Measurements from ENCODE around the gene SH2D6. TPM values are rescaled to one million over a fixed set of nuclear protein-coding genes. Genes with fewer than 3 reads are reported as not detected.

SH2D6 gene
- total and polyA plus RNA-seq, 2 of the 8 experiments (the other 6 are each of a cell fraction or from before 2014, with no cell fraction given), result 0.42 TPM; not detected in 1

DNA sequence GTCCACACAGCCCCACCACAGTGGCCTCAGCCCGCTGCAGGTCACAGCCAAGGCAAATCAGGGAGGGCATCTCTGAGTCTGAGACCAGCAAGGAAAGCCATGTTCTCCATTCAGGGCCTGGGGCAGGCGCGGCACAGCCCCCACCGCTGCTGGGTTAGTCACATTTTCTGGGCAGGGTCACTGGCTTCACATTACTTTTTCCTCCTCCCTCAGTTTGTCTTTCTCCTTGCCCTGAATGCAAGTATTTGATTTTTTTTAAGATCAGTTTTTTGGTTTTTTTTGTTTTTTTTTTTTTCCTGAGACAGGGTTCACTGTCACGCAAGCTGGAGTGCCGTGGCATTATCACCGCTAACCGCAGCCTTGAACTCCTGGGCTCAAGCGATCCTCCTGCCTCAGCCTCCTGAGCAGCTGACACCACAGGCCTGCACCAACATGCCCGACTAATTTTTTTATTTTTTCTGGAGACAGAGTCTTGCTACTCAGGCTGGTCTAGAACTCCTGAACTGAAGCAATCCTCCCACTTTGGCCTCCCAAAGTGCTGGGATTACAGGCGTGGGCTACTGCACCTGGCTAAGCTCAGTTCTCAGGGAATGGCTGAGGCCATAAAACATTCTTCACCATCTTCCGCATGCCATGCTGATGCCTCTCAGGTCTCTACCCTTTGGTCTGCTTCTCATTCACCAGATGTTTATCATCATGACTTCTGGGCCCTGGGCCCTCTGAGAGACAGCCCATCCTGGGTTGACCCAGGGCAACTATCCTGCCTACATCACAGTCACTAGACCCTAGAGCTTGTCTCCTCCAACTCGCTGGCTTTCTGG is 7.7 kb upstream of the SH2D6 start:
- Histone ChIP-seq H2BK15ac (ENCODE audit: low read length) (peak overlapping the region; percentile 81; the same call in 1 of the 2 replicates), H2AK5ac (ENCODE audit: low read depth, low read length) (peak overlapping the region; percentile 82; the same call in 1 of the 2 replicates), H3K9ac (replicated peaks in 1 of 4; ENCODE audit: extremely low read depth in 1 of 4, low read depth in 3 of 4, low read length in 3 of 4) (no peak overlapping the region; a peak in 2 of 7 replicates), H3K36me3 (ENCODE audit: control insufficient read depth in 2 of 4, insufficient read depth in 4 of 4, low read length in 3 of 4) (no peaks in the 10 kb centered on the region), H4K8ac (ENCODE audit: extremely low read depth, insufficient read depth, low read length) (peak overlapping the region; percentile 29; the same call in 1 of the 2 replicates), H3K4me2 (ENCODE audit: insufficient read depth in 1 of 2, low read depth in 2 of 2, low read length in 2 of 2) (peak overlapping the region; percentile 50 to 81; a peak in 2 of 4 replicates), H3K23me2 (ENCODE audit: low read depth, low read length) (peaks cover 8% of the 10 kb centered on the region; the same call in 1 of the 2 replicates), H2BK120ac (replicated peaks; ENCODE audit: low read depth, low read length) (peak overlapping the region; percentile 10), H3K4me1 (replicated peaks in 1 of 4; ENCODE audit: control insufficient read depth in 3 of 4, insufficient read depth in 4 of 4, low read length in 3 of 4) (peaks cover 5 to 19% (median 14%) of the 10 kb centered on the region in 4 experiments), H3K14ac (ENCODE audit: insufficient read length) (no peak overlapping the region), H3K23ac (ENCODE audit: insufficient read length) (no peak overlapping the region), H3K9me3 (ENCODE audit: insufficient read depth in 2 of 2, low read depth in 1 of 2, low read length in 1 of 2) (no peaks in the 10 kb centered on the region), H3K56ac (replicated peaks; ENCODE audit: insufficient read length, low read depth, low read length) (peak overlapping the region; percentile 69), H3K79me1 (ENCODE audit: low read depth, low read length) (peaks cover 5% of the 10 kb centered on the region), H2BK5ac (ENCODE audit: low read depth, low read length) (peak overlapping the region; percentile 61; the same call in 1 of the 2 replicates), H4K5ac (ENCODE audit: insufficient read length, low read depth, low read length) (peak overlapping the region; percentile 9), H3K4ac (replicated peaks; ENCODE audit: insufficient read length, low read depth, low read length) (peak overlapping the region; percentile 19), H4K91ac (replicated peaks; ENCODE audit: insufficient read length, low read length) (peak overlapping the region; percentile 68), H4K20me1 (replicated peaks in 1 of 2; ENCODE audit: control insufficient read depth in 1 of 2, insufficient read depth in 2 of 2, low read length in 2 of 2) (no peaks in the 10 kb centered on the region), H2BK20ac (ENCODE audit: low read length) (no peak overlapping the region), H2AFZ (ENCODE audit: low read length) (no peak overlapping the region), H3K79me2 (ENCODE audit: control insufficient read depth in 1 of 2, insufficient read depth in 2 of 2, low read length in 2 of 2) (no peaks in the 10 kb centered on the region), H3K18ac (ENCODE audit: extremely low read depth, low read length) (peak overlapping the region; percentile 87), H3K4me3 (ENCODE audit: extremely low read depth in 1 of 4, insufficient read depth in 2 of 4, low read depth in 3 of 4, low read length in 4 of 4) (no peak overlapping the region), H3K27ac (ENCODE audit: low read depth, low read length) (no peak overlapping the region), H2BK12ac (ENCODE audit: low read depth, low read length) (peak overlapping the region; percentile 80; the same call in 1 of the 2 replicates), H3K27me3 (replicated peaks in 1 of 4; ENCODE audit: control insufficient read depth in 3 of 4, extremely low read depth in 1 of 4, insufficient read depth in 3 of 4, low read length in 3 of 4) (peaks cover 0 to 3% (median 1%) of the 10 kb centered on the region in 4 experiments; a peak in 1 of 7 replicates)
- ChIA-PET POLR2A (ENCODE audit: partially characterized antibody) (interaction anchor here (1.0 to 55.3 kb wide), 3 partner anchors 17 to 136 kb away, joined by 3 to 1889 read pairs (median 4); partner anchors contain the start of genes GGCX and MAT2A), CTCF (ENCODE audit: partially characterized antibody) (no interaction called here)
- FAIRE-seq, result no peak
- no peak for DNase-seq (ENCODE audit: low read depth in 1 of 2, low spot score in 2 of 2)
- WGBS, 2 experiments (ENCODE audit: extremely low coverage in 1 of 2, insufficient coverage in 1 of 2, insufficient read length in 1 of 2, insufficient replicate concordance in 2 of 2, low coverage in 1 of 2, low lambda C conversion rate in 2 of 2, missing lambda C conversion rate in 1 of 2), result 88% methylated on average over 12 of the region's 13 CpGs; no CpG with 5 or more reads in 1 of the 2 experiments
- TF ChIP-seq MAFK (IDR thresholded peaks at IDR 0.05; ENCODE audit: low read depth, low read length) (no peak), CHD2 (IDR thresholded peaks at IDR 0.05; ENCODE audit: low read length) (no peak)

Measured in H1 (cell line).